K562 (cell line): ENCODE results near the gene ULBP2. TPM values are rescaled to one million over a fixed set of nuclear protein-coding genes. Genes with fewer than 3 reads are reported as not detected.
A peak's percentile ranks its signal among the peaks of the same experiment; 100 is the strongest.

ENCODE experiments used
- ATAC-seq: fragments of 200-7000 bp; cut with Tn5 transposase; 3 replicates; pipeline ENCODE4 v1.9.1; 2020; ENCODE audit warnings: moderate library complexity
- BruUV-seq: library from RNA; stranded (reverse); fragments of 400-500 nt; replicated peaks from 2 replicates; lab custom pipeline; 2021; lab: Mats Ljungman, UMichigan
- CTCF ChIA-PET: fragments of 300-600 bp; formaldehyde crosslinking; extraction: SDS; loops from one replicate; lab custom pipeline; 2021; ENCODE audit warnings: low intra/inter-chr PET ratio; lab: Yijun Ruan, JAX
- POLR2A ChIA-PET: fragments of 300-600, 350-650 bp; sonication (Branson Sonifier 250); formaldehyde crosslinking; extraction: SDS; loops from one replicate; lab custom pipeline; 2021; ENCODE audit warnings: antibody characterized with exemption, inconsistent platforms; lab: Yijun Ruan, JAX
- DNase-seq, 4 experiments: peaks; one replicate each; pipeline versions ENCODE4 v3.0.0 to v3.0.0-alpha.2; 2011 to 2018; ENCODE audit warnings: low spot score in 3 of 4, mixed read lengths in 3 of 4; ENCODE audit errors: extremely low read depth in 1 of 4
- FAIRE-seq: peaks from 2 replicates; lab custom pipeline; 2011; peaks lifted over from hg19 to GRCh38; lab: Jason Lieb, UNC
- H2AFZ ChIP-seq: 2 replicates; pipeline ENCODE4 v1.6.0; 2011; ENCODE audit warnings: low read depth, low read length, control low read depth, inconsistent platforms
- H3K27ac ChIP-seq: fragments of 200-600 bp; 3 replicates; pipeline ENCODE4 v1.8.0; 2011; ENCODE audit warnings: low read depth, mild to moderate bottlenecking, control low read depth, inconsistent platforms, low read length, moderate library complexity, mixed read lengths; ENCODE audit errors: extremely low read depth
- H3K27me3 ChIP-seq, 2 experiments: fragments of 300-600 bp in 1 of 2; 2 replicates in 1 of 2; 3 replicates in 1 of 2; pipeline versions ENCODE4 v1.6.0 to v1.8.0; 2011; ENCODE audit warnings: inconsistent platforms in 2 of 2, low read length in 2 of 2, mild to moderate bottlenecking in 1 of 2, mixed read lengths in 1 of 2, moderate library complexity in 1 of 2; ENCODE audit not compliant: control insufficient read depth in 2 of 2, insufficient read depth in 2 of 2
- H3K36me3 ChIP-seq: fragments of 300-600 bp; 3 replicates; pipeline ENCODE4 v1.8.0; 2011; ENCODE audit warnings: mild to moderate bottlenecking, low read length, inconsistent platforms; ENCODE audit not compliant: control insufficient read depth, insufficient read depth
- H3K4me1 ChIP-seq, 2 experiments: fragments of 200-600 bp in 1 of 2; replicated peaks in 1 of 2; 2 replicates in 1 of 2; 3 replicates in 1 of 2; pipeline versions ENCODE4 v1.5.1 to v1.8.0; 2011; ENCODE audit warnings: inconsistent platforms in 2 of 2, low read length in 2 of 2, mild to moderate bottlenecking in 1 of 2, mixed read lengths in 1 of 2, moderate library complexity in 1 of 2; ENCODE audit not compliant: control insufficient read depth in 2 of 2, insufficient read depth in 2 of 2
- H3K4me2 ChIP-seq: 2 replicates; pipeline ENCODE4 v1.6.1; 2011; ENCODE audit warnings: low read length, control low read depth, inconsistent platforms, mixed read lengths; ENCODE audit not compliant: insufficient read depth
- H3K4me3 ChIP-seq: fragments of 200-600 bp; sonication (generic), shearing (Covaris generic); 2 replicates; pipeline ENCODE4 v1.5.1; 2016; ENCODE audit warnings: control low read depth, inconsistent platforms
- H3K79me2 ChIP-seq: fragments of 200-600 bp; 3 replicates; pipeline ENCODE4 v1.8.0; 2011; ENCODE audit warnings: low read length, inconsistent platforms; ENCODE audit not compliant: control insufficient read depth, insufficient read depth
- H3K9ac ChIP-seq, 2 experiments: 2 replicates each; pipeline versions ENCODE4 v1.6.0 to v1.6.1; 2011; ENCODE audit warnings: low read depth in 2 of 2, low read length in 2 of 2, control low read depth in 1 of 2, inconsistent platforms in 1 of 2, mild to moderate bottlenecking in 1 of 2, mixed read lengths in 1 of 2; ENCODE audit not compliant: insufficient read depth in 1 of 2
- H3K9me1 ChIP-seq: one replicate; pipeline ENCODE4 v1.6.0; 2011; ENCODE audit warnings: inconsistent platforms, mild to moderate bottlenecking, low read length, moderate library complexity; ENCODE audit not compliant: control insufficient read depth, insufficient read depth
- H3K9me3 ChIP-seq: replicated peaks from 2 replicates; pipeline ENCODE4 v1.5.1; 2011; ENCODE audit warnings: low read depth, low read length, inconsistent platforms; ENCODE audit not compliant: control insufficient read depth, insufficient read depth
- H4K20me1 ChIP-seq: replicated peaks from 2 replicates; pipeline ENCODE4 v1.6.1; 2011; ENCODE audit warnings: low read length, inconsistent platforms, mixed read lengths; ENCODE audit not compliant: control insufficient read depth, insufficient read depth
- CBX8 ChIP-seq: fragments of 200-600 bp; sonication (generic); IDR thresholded peaks from 2 replicates; pipeline ENCODE4 v1.6.1; 2012; ENCODE audit warnings: borderline replicate concordance, mixed run types, low read depth, mild to moderate bottlenecking, moderate library complexity, mixed read lengths, low read length, control low read depth, inconsistent platforms; ENCODE audit not compliant: poor library complexity, severe bottlenecking; ENCODE audit errors: extremely low read depth
- CCAR2 ChIP-seq: fragments of 200-400 bp; formaldehyde crosslinking; IDR thresholded peaks from 2 replicates; pipeline ENCODE4 v1.6.1; 2017; ENCODE audit warnings: mild to moderate bottlenecking, low read depth, low read length
- ETV5 ChIP-seq: sonication (generic); formaldehyde crosslinking; IDR thresholded peaks from 2 replicates; pipeline ENCODE4 v1.4.0; 2020; ENCODE audit warnings: low read depth, mild to moderate bottlenecking, missing genetic modification reagents
- FOSL1 ChIP-seq: fragments of 200-800 bp; sonication (Bioruptor generic); conservative IDR thresholded peaks from 2 replicates; pipeline ENCODE4 v1.6.1; 2016; ENCODE audit warnings: missing genetic modification characterization, missing compliant biosample characterization
- MYC ChIP-seq, 2 experiments: fragments of 250-450 bp in 1 of 2; sonication (Bioruptor Pico) in 1 of 2; IDR thresholded peaks; 2 replicates each; pipeline versions ENCODE4 v1.5.1 to v1.6.1; 2012 to 2021; ENCODE audit warnings: low read depth in 2 of 2, borderline replicate concordance in 1 of 2, improper control_type of control experiment in 1 of 2, low read length in 1 of 2, mild to moderate bottlenecking in 1 of 2, moderate library complexity in 1 of 2
- NR3C1 ChIP-seq: sonication (generic); formaldehyde crosslinking; IDR thresholded peaks from 2 replicates; pipeline ENCODE4 v1.8.1; 2022; ENCODE audit warnings: missing genetic modification reagents
- POLR2G ChIP-seq: fragments of 200-400 bp; formaldehyde crosslinking; IDR thresholded peaks from 2 replicates; pipeline ENCODE4 v1.6.1; 2017; ENCODE audit warnings: low read depth, mild to moderate bottlenecking, antibody characterized with exemption, low read length, moderate library complexity
- RHOXF2B ChIP-seq: fragments of 250-450 bp; sonication (Bioruptor Pico); conservative IDR thresholded peaks from 2 replicates; pipeline ENCODE4 v1.5.1; 2021
- TFAM ChIP-seq: fragments of 250-450 bp; sonication (Bioruptor Pico); conservative IDR thresholded peaks from 2 replicates; pipeline ENCODE4 v1.5.0; 2021; ENCODE audit warnings: mild to moderate bottlenecking, moderate library complexity
- ZFX ChIP-seq: sonication (generic); formaldehyde crosslinking; IDR thresholded peaks from 2 replicates; pipeline ENCODE4 v1.8.0; 2022; ENCODE audit warnings: mild to moderate bottlenecking, missing genetic modification reagents, moderate library complexity
- ZSCAN32 ChIP-seq: fragments of 450-650 bp; formaldehyde crosslinking; IDR thresholded peaks from 2 replicates; pipeline ENCODE4 v1.4.0; 2020; ENCODE audit warnings: mild to moderate bottlenecking, moderate library complexity
- WGBS: fragments of 100-300 bp; shearing (Covaris generic); methylation state at CpG from one replicate; pipeline ENCODE4 v1.1.6; 2016; ENCODE audit warnings: low coverage, mixed read lengths; ENCODE audit not compliant: insufficient coverage; ENCODE audit errors: missing lambda C conversion rate; 5-methylcytosine and 5-hydroxymethylcytosine counted together
- in situ Hi-C: fragments of 300-500 bp; cut with MboI; formaldehyde crosslinking; loops from 4 replicates; pipeline ENCODE4 v1.15.0; 2018; ENCODE audit warnings: inconsistent platforms, mixed read lengths
- intact Hi-C: fragments of 100-400 bp; cut with micrococcal nuclease; formaldehyde crosslinking; loops from 2 replicates; pipeline ENCODE4 v1.14.2; 2022
- polyA plus RNA-seq, 8 experiments: library from polyadenylated mRNA; depleted of rRNA in 4 of 8; stranded (reverse) in 5 of 8; unstranded in 3 of 8; fragments of >200 nt; fragmentation: Nextera tagmentation in 2 of 8; fragmentation: Illumina TruSeq in 1 of 8; extraction: Ambion mirVana in 2 of 8; extraction: Trizol in 1 of 8; gene quantifications; 2 replicates each; pipeline versions ENCODE4 v1.2.1 to v1.2.3, GENCODE V29; 2011 to 2014; ENCODE audit warnings: inconsistent platforms in 1 of 8, missing spikeins in 1 of 8
- total RNA-seq, 7 experiments: library from RNA; depleted of rRNA in 6 of 7; stranded (reverse); fragments of >200 nt in 6 of 7; fragmentation: Illumina TruSeq in 2 of 7; extraction: Trizol in 2 of 7; gene quantifications; 2 replicates each; pipeline versions ENCODE4 v1.2.1 to v1.2.3, GENCODE V29; 2011 to 2021; ENCODE audit warnings: low replicate concordance in 1 of 7
- TF ChIP-seq, protein P1 (sequence below): fragments of 250-450 bp; sonication (Bioruptor Pico); IDR thresholded peaks from 2 replicates; pipeline ENCODE4 v1.5.0; 2022; ENCODE audit warnings: mild to moderate bottlenecking
- TF ChIP-seq, protein P2 (sequence below): sonication (generic); formaldehyde crosslinking; IDR thresholded peaks from 2 replicates; pipeline ENCODE4 v1.9.0; 2022; ENCODE audit warnings: mild to moderate bottlenecking, missing genetic modification reagents
- TF ChIP-seq, protein P3 (sequence below): sonication (generic); formaldehyde crosslinking; IDR thresholded peaks from 2 replicates; pipeline ENCODE4 v1.8.0; 2022; ENCODE audit warnings: mild to moderate bottlenecking, missing genetic modification reagents
- TF ChIP-seq, protein P4 (sequence below), 2 experiments: IDR thresholded peaks in 1 of 2; conservative IDR thresholded peaks in 1 of 2; 2 replicates each; pipeline ENCODE4 v1.6.1; 2016; ENCODE audit warnings: low read depth in 2 of 2, mild to moderate bottlenecking in 1 of 2, missing compliant biosample characterization in 1 of 2, missing genetic modification characterization in 1 of 2, moderate library complexity in 1 of 2

Gene ULBP2
- total and polyA plus RNA-seq, 9 of the 15 experiments (the other 6 are each of a cell fraction or from before 2014, with no cell fraction given) = 0.50 to 5.3 (median 1.2) TPM

DNA sequence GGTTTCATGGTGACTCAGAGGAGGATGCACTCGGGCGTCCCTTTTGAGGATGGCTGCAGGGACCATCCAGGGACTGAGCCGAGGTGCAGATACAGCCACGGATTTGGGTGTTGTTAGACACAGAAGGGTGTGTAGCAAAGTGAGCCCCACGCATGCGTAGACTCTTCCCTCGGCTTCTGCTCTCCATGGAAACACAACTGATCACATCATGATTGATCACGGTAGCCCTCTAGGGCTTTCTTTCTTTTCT is 21.3 kb downstream of the ULBP2 start:
- in situ Hi-C loops = no loop called here
- TF ChIP-seq, protein P1, sequence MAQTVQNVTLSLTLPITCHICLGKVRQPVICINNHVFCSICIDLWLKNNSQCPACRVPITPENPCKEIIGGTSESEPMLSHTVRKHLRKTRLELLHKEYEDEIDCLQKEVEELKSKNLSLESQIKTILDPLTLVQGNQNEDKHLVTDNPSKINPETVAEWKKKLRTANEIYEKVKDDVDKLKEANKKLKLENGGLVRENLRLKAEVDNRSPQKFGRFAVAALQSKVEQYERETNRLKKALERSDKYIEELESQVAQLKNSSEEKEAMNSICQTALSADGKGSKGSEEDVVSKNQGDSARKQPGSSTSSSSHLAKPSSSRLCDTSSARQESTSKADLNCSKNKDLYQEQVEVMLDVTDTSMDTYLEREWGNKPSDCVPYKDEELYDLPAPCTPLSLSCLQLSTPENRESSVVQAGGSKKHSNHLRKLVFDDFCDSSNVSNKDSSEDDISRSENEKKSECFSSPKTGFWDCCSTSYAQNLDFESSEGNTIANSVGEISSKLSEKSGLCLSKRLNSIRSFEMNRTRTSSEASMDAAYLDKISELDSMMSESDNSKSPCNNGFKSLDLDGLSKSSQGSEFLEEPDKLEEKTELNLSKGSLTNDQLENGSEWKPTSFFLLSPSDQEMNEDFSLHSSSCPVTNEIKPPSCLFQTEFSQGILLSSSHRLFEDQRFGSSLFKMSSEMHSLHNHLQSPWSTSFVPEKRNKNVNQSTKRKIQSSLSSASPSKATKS = no peak
- TF ChIP-seq NR3C1 (CRISPR knock-in tag) (no peak), TFAM (CRISPR knock-in tag) (no peak), ZSCAN32 (0 out of 2 replicates have a peak, but pooled peaks have one; percentile 28), ETV5 (CRISPR knock-in tag) (no peak), POLR2G (no peak), ZFX (CRISPR knock-in tag) (no peak), MYC (IDR thresholded peaks at IDR 0.05; ENCODE audit: low read depth, low read length) (no peak), MYC (CRISPR knock-in tag; IDR thresholded peaks at IDR 0.05; ENCODE audit: borderline replicate concordance, low read depth) (no peak), RHOXF2B (no peak), CCAR2 (no peak), FOSL1 (tag) (peak; percentile 84; the same call in 1 of the 2 replicates), CBX8 (no peak)
- TF ChIP-seq, protein P2, sequence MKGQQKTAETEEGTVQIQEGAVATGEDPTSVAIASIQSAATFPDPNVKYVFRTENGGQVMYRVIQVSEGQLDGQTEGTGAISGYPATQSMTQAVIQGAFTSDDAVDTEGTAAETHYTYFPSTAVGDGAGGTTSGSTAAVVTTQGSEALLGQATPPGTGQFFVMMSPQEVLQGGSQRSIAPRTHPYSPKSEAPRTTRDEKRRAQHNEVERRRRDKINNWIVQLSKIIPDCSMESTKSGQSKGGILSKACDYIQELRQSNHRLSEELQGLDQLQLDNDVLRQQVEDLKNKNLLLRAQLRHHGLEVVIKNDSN (CRISPR knock-in tag) = no peak
- TF ChIP-seq, protein P3, sequence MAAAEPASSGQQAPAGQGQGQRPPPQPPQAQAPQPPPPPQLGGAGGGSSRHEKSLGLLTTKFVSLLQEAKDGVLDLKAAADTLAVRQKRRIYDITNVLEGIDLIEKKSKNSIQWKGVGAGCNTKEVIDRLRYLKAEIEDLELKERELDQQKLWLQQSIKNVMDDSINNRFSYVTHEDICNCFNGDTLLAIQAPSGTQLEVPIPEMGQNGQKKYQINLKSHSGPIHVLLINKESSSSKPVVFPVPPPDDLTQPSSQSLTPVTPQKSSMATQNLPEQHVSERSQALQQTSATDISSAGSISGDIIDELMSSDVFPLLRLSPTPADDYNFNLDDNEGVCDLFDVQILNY = 0 out of 2 replicates have a peak, but pooled peaks have one; percentile 26
- TF ChIP-seq, protein P4, sequence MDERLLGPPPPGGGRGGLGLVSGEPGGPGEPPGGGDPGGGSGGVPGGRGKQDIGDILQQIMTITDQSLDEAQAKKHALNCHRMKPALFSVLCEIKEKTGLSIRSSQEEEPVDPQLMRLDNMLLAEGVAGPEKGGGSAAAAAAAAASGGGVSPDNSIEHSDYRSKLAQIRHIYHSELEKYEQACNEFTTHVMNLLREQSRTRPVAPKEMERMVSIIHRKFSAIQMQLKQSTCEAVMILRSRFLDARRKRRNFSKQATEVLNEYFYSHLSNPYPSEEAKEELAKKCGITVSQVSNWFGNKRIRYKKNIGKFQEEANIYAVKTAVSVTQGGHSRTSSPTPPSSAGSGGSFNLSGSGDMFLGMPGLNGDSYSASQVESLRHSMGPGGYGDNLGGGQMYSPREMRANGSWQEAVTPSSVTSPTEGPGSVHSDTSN (CRISPR knock-in tag; IDR thresholded peaks at IDR 0.05; ENCODE audit: low read depth) = no peak
- TF ChIP-seq, protein P4 (tag; conservative IDR thresholded peaks at IDR 0.05; ENCODE audit: low read depth) = no peak; the same call in none of the 2 replicates

More for the DNA sequence above, 21.3 kb downstream of the ULBP2 start:
- intact Hi-C loops = no loop called here
- Histone ChIP-seq H2AFZ (peak overlapping the region; percentile 99), H3K79me2 (no peaks in the 10 kb centered on the region), H3K9me1 (no peaks in the 10 kb centered on the region), H3K9ac (peak overlapping the region; percentile 75 to 87; a peak in 3 of 4 replicates), H3K9me3 (peaks cover 10% of the 10 kb centered on the region), H3K27ac (peak overlapping the region; percentile 79), H4K20me1 (no peaks in the 10 kb centered on the region), H3K27me3 (peaks cover 0 to 6% of the 10 kb centered on the region in 2 experiments; a peak in 2 of 5 replicates), H3K36me3 (no peaks in the 10 kb centered on the region), H3K4me1 (peaks cover 9 to 21% of the 10 kb centered on the region in 2 experiments; a peak in 4 of 5 replicates), H3K4me3 (peak overlapping the region; percentile 46), H3K4me2 (peak overlapping the region; percentile 87)
- ChIA-PET CTCF (interaction anchor here (0.5 kb wide), 1 partner anchor 108 kb away, joined by 3 read pairs; no protein-coding TSS in a partner anchor), POLR2A (no interaction called here)
- peak; percentile 73 for FAIRE-seq
- WGBS = 7% methylated on average over 8 of the region's 8 CpGs
- no TSS peak for BruUV-seq
- peak in 3 of 4 experiments; percentile 65 to 66 (median 66) for DNase-seq
- peak; percentile 71 for ATAC-seq
